Ishikawa (cell line): Measurements from ENCODE around the gene CHCHD6.

ENCODE experiments used
- CEBPB ChIP-seq: IDR thresholded peaks from 2 replicates; pipeline ENCODE4 v1.6.1; 2012
- CREB1 ChIP-seq: IDR thresholded peaks from 2 replicates; pipeline ENCODE4 v1.6.1; 2012; ENCODE audit warnings: low read depth
- EGR1 ChIP-seq: IDR thresholded peaks from 2 replicates; pipeline ENCODE4 v1.6.1; 2012
- EP300 ChIP-seq: IDR thresholded peaks from 2 replicates; pipeline ENCODE4 v1.6.1; 2012; ENCODE audit warnings: borderline replicate concordance
- FOXM1 ChIP-seq: IDR thresholded peaks from 2 replicates; pipeline ENCODE4 v1.6.1; 2012; ENCODE audit warnings: low read depth, borderline replicate concordance
- NFIC ChIP-seq: IDR thresholded peaks from 2 replicates; pipeline ENCODE4 v1.6.1; 2012
- RAD21 ChIP-seq: IDR thresholded peaks from 2 replicates; pipeline ENCODE4 v1.6.1; 2012; ENCODE audit warnings: low read depth
- TAF1 ChIP-seq: IDR thresholded peaks from 2 replicates; pipeline ENCODE4 v1.6.1; 2012; ENCODE audit warnings: low read depth, mild to moderate bottlenecking
- TCF12 ChIP-seq: IDR thresholded peaks from 2 replicates; pipeline ENCODE4 v1.6.1; 2012; ENCODE audit warnings: low read depth
- YY1 ChIP-seq: IDR thresholded peaks from 2 replicates; pipeline ENCODE4 v1.6.1; 2012; ENCODE audit warnings: low read depth
- ZBTB7A ChIP-seq: IDR thresholded peaks from 2 replicates; pipeline ENCODE4 v1.6.1; 2012; ENCODE audit warnings: low read depth
- TF ChIP-seq, protein P1 (sequence below): IDR thresholded peaks from 2 replicates; pipeline ENCODE4 v1.6.1; 2012
- TF ChIP-seq, protein P2 (sequence below): IDR thresholded peaks from 2 replicates; pipeline ENCODE4 v1.6.1; 2012; ENCODE audit warnings: low read depth, mild to moderate bottlenecking
- TF ChIP-seq, protein P3 (sequence below): IDR thresholded peaks from 2 replicates; pipeline ENCODE4 v1.6.1; 2012

DNA sequence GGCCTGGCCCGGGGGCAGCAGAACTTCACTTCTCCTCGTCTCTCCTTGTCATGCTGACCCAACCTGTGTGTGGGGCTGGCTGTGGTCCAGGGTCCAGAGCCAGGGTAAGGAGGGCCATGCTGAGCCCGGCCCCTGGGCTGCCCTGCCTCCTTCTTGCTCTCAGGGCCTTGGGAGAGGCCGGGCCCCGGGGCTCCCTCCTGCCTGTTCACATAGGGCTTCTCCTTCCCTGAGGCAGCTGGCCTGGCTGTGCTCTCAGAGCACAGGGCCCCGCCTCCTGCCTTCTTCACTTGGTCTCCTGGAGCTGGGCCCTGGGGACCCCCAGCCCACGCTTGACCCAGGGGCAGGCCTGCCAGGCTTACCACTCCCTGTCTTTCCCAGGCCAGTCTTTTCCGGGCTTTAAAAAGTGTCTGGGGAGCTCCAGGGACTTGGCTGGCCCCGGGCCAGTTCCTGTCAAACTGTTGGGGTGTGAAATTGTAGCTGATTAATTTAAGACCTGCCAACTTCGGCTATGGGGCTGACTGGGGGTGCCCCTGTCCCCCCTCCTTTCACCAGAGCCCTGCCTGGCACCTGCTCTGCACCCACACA lies 290.7 kb downstream of the CHCHD6 start:
- no peak for TF ChIP-seq TAF1
- no peak for TF ChIP-seq FOXM1
- TF ChIP-seq TCF12, result no peak
- TF ChIP-seq EP300, result no peak
- no peak for TF ChIP-seq CREB1
- TF ChIP-seq EGR1, result no peak
- TF ChIP-seq, protein P1, sequence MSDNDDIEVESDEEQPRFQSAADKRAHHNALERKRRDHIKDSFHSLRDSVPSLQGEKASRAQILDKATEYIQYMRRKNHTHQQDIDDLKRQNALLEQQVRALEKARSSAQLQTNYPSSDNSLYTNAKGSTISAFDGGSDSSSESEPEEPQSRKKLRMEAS, result no peak
- no peak for TF ChIP-seq RAD21
- TF ChIP-seq, protein P2, sequence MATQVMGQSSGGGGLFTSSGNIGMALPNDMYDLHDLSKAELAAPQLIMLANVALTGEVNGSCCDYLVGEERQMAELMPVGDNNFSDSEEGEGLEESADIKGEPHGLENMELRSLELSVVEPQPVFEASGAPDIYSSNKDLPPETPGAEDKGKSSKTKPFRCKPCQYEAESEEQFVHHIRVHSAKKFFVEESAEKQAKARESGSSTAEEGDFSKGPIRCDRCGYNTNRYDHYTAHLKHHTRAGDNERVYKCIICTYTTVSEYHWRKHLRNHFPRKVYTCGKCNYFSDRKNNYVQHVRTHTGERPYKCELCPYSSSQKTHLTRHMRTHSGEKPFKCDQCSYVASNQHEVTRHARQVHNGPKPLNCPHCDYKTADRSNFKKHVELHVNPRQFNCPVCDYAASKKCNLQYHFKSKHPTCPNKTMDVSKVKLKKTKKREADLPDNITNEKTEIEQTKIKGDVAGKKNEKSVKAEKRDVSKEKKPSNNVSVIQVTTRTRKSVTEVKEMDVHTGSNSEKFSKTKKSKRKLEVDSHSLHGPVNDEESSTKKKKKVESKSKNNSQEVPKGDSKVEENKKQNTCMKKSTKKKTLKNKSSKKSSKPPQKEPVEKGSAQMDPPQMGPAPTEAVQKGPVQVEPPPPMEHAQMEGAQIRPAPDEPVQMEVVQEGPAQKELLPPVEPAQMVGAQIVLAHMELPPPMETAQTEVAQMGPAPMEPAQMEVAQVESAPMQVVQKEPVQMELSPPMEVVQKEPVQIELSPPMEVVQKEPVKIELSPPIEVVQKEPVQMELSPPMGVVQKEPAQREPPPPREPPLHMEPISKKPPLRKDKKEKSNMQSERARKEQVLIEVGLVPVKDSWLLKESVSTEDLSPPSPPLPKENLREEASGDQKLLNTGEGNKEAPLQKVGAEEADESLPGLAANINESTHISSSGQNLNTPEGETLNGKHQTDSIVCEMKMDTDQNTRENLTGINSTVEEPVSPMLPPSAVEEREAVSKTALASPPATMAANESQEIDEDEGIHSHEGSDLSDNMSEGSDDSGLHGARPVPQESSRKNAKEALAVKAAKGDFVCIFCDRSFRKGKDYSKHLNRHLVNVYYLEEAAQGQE, result no peak
- TF ChIP-seq CEBPB, result no peak
- no peak for TF ChIP-seq YY1
- TF ChIP-seq NFIC, result no peak; the same call in 1 of the 2 replicates
- TF ChIP-seq ZBTB7A, result no peak
- TF ChIP-seq, protein P3, sequence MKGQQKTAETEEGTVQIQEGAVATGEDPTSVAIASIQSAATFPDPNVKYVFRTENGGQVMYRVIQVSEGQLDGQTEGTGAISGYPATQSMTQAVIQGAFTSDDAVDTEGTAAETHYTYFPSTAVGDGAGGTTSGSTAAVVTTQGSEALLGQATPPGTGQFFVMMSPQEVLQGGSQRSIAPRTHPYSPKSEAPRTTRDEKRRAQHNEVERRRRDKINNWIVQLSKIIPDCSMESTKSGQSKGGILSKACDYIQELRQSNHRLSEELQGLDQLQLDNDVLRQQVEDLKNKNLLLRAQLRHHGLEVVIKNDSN, result no peak
